Activated CD4-positive, alpha-beta T cell treated with anti-CD3 and anti-CD28 coated beads, Interleukin-2, Interleukin-6, amounts not matched to agents 100 ng/mL and 50 ng/mL, durations not matched to agents 16 hours and 8 hours (primary cell): ENCODE results near the gene CHST13.

Source experiments
- DNase-seq: peaks from one replicate; pipeline ENCODE4 v3.0.0-alpha.2; 2020

CHST13 gene

DNA sequence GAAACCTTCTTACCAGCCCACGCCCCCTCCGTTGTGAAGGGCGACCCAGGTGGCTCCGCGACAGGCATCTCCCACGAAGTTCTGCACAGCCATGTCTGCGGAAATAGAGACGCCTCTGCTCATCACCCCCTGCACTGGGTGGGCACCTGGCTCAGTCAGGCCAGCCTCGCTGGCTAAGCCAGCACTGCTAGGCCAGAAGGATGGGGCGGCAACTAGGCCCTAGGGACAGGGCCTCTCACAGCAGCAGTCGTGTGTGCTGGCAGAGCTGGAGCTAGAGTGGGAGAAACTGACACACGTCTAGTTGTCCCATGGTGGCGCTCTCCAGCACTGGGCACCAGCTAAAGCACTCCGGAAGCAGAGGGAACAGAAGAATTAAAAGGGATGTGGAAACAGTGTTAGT is 35.8 kb upstream of the CHST13 start:
- no peak for DNase-seq

DNA sequence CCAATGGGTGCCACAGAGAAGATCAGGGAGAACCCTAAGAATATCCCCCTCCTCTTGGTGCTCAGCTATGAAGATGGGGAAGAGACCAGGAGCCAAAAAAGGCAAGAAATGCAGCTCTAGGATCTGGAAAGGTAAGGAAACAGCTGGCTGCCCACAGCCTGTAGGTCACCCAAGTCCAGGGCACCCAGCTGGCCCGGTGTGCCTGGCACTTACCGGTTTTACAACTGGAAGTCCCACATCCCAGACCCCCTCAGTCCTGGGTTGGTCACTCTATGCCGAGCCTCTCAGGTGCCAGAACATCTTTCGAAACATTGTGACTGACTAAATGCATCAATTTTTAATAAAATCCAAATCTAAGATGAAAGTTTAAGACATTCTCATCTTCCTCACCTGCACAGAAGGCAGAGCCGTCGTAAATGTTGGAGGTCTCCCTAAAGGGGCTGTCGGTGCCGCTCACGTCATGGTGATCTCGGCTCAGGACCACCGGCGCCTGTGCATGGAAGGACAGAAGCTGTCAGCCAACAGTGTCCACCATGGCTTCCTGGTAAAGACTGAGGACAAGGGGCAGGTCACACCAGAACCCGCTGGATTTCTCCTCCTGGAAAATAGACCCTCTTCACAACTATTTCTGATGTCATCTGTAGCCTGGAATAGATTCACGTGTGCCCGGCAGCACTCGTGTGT is 34.9 kb upstream of the CHST13 start:
- DNase-seq, result no peak

GRCh38 chr3:126490619-126491018 is 33.3 kb upstream of the CHST13 start:
- no peak for DNase-seq

- DNase-seq, result no peak
Observed at GRCh38 chr3:126491221-126492013, 32.5 kb upstream of the CHST13 start.

DNA sequence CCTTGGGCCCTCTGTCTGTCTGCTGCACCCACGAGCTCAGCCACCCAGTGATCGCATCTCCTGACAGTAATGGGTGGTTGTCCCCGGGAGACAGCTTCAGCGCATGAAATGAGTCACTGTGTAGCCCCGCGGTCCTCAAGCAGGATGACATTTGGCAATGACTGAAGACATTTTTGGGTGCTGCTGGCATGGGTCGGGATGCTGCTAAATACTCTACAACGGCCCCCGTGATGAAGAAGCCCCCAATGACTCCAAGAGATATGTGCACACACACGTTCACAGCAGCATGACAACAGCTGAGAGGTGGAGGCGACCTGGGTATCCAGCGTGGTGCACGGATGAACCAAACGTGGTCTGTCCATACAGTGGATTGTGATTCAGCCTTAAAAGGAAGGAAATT is 30.9 kb upstream of the CHST13 start:
- DNase-seq, result no peak

GRCh38 chr3:126493739-126494138 is 30.2 kb upstream of the CHST13 start:
- DNase-seq, result peak; percentile 20

- no peak for DNase-seq
Observed at GRCh38 chr3:126494204-126494969, 29.6 kb upstream of the CHST13 start.

DNA sequence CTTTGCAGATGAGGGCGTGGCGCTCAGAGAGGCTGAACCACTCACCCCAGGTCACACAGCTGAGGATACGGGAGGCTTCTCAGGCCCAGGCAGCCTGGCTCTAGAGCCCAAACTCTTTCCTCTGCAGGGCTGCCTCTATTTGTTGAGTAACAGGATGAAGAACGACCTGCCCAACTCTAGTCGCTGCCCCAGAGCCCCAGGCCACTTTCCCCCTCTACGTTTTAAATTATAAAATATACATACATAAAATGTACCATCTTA is 29.1 kb upstream of the CHST13 start:
- DNase-seq, result no peak

DNA sequence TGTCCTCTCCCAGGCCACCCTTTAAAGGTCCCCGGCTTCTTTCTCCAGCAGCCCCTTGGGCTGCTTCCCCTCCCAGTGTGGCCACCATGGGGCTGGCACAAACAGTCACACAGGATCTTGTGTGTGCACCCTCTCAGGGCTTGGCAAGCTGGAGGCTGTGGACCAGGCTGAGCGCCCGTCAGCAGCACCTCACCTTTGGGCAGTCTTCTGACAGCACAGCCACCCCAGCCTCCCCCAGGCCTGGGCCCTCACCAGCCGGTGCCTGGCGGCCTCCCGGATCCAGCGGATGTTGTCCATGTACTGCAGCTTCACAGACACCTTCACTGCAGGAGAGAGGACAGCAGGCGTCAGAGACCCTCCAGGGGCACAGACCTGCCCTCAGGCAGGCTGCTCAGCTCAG is 28.2 kb upstream of the CHST13 start:
- DNase-seq, result no peak

DNA sequence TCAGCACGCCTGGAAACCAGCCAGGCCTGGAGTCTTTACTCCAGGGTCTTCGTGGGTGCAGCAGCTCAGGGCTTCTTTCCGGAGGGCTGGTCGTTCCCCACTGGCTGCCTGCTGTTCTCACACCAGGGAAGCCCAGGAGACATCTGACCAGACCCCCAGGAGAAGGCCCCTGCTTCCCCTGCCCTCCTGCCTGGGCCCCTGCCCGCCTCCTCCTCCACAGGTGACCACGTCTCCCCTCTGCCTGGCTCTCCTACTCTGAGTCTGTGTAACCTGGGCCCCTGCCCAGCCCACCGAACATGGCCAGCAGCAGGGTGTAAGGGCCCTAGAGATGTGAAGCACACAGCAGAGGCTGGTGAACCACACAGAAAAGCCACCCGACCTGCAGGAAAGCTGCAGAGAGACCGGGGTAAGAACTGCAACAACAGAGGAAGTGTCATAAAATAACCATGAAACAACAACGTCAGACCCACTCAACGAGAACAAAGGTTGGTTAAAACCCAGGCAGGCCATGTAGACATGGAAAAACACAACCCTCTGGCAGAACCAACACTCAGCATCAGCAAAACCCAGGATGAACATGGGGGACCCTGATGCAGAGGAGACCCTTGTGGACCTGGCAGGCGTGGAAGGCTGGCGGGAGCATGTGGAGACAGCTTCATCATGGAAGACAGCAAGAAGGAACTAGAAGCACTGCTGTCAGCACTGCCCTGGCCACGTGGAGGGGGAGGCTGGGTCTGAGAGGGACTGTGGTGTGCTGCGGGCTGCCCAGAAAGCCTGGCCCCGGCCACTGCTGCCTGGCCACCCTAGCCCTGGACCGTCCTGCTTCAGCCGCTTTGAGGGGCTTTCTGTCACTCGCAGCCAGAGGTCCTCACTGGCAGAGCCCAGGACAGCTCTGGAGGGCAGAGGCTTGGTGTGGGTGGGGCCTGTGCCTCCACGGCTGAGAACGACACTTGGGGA is 26.8 kb upstream of the CHST13 start:
- DNase-seq, result no peak

GRCh38 chr3:126497956-126498355 is 26.0 kb upstream of the CHST13 start:
- DNase-seq, result no peak

DNA sequence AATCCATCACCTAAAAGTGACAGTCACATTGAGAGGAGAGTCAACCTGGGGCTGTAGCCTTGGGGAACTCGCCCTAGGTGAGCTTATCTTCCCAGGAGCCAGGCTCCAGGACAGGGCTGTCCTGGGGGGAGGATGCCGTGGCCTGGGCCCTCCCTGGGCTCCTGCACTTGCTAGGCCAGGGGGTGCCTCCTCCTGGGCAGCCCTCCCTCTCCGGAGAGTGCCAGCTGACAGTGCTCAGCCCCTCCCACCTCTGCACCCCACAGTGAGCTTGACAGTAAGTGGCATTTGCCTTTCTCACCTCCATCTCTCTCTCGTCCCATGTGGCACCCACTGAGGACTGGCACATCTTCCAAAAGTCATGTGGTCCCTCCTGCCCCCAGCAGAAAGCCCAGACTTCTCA is 25.5 kb upstream of the CHST13 start:
- DNase-seq, result no peak

GRCh38 chr3:126498929-126499328 is 25.0 kb upstream of the CHST13 start:
- DNase-seq, result no peak

- no peak for DNase-seq
Observed at GRCh38 chr3:126499401-126499800, 24.6 kb upstream of the CHST13 start.

GRCh38 chr3:126500016-126500415 is 23.9 kb upstream of the CHST13 start:
- no peak for DNase-seq

GRCh38 chr3:126501054-126501453 is 22.9 kb upstream of the CHST13 start:
- DNase-seq, result no peak

DNA sequence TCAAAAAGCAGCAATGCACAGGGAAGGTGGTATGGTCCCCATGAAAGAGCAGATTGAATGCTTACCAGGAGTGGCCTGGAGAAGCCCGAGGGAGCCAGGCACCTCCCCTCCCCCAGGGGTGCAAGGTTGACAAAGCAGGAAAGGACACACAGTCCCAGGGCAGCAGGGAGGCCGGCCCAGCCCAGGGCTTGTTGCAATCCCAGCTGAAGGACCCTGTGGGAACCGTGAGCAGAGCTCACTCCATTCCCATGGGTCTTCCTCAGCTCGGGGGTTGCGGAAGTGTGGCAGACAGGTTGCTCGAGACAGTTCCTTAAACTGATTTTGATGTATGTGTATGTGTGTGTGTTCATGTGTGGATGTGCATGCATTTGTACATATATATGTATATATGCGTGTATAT is 22.2 kb upstream of the CHST13 start:
- no peak for DNase-seq

DNA sequence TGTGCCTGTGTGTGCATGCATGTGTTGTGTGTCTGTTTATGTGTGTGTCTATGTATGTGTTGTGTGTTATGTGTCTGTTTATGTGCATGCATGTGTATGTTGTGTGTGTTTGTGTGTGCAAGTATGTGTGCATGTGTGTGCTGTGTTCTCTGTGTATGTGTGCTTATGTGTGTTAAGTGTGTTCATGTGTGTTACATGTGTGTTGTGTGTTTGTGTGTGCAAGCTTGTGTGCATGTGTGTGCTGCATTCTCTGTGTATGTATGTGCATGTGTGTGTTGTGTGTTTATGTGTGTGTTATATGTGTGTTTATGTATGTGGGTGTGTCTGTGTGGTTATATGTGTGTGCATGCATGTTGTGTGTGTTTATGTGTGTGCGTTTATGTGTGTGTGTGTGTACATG is 21.3 kb upstream of the CHST13 start:
- DNase-seq, result no peak

DNA sequence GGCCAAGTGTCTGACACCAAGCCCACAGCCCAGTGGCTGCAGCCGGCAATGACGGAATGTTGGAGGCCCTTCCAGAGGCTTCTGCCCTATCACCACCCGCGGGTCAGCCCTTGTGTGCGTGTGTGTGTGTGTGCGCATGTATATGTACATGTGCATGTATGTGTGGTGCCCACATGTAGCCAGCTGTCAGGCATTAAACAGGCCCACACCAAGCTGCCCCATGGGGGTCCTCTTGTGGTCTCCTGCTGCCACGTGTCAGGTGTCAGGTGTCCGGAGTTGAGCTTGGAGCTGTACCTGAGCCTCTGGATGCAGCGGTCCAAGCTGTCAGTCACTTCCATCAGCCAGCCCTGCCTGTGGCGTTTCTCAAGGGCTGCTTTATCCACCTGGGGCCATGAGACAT is 20.3 kb upstream of the CHST13 start:
- no peak for DNase-seq

- DNase-seq, result no peak
Observed at GRCh38 chr3:126507886-126508285, 16.1 kb upstream of the CHST13 start.

GRCh38 chr3:126508564-126508964 is 15.4 kb upstream of the CHST13 start:
- DNase-seq, result no peak

DNA sequence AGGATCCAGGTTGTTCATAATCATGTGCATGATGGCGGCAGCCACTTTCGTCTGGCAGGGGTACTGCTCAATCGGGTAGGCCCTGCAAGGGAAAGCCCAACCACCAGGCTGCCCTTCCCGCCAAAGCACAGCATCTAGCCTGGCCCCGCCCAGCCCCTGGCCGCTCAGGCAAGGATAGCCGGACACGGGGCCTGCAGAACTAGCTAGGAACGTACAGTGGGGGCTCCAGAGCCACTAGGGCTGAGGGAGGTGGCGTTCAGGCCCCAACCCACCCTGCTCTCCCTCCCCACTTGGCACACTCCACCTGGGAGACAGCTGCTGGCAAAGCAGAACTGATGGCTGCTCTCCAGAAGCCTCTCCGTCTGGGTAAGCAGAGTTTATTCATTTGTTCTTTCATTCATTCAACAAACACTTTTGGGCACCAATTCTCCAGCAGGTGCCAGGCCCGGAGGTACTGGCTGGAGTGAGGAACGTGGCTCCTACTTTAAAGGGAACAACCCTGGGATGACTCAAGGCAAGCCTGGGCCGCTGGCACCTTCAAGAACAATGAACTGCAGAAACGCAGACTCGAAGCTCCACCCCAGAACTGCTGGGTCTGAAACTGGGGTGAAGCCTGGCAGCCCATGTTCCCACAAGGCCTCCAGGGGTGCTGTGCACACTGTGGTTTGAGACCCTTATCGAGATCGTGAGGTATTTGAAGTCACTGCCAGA is 14.2 kb upstream of the CHST13 start:
- DNase-seq, result no peak
